Fibroblast of upper back skin (primary cell): ENCODE results near the gene GGT7.
"Not testable (repeated sequence)": the region's sequence is repeated elsewhere in the genome, so short reads cannot be mapped to it uniquely, and the experiment has no call there.

Source experiments
- DNase-seq: peaks from one replicate; pipeline ENCODE4 v3.0.0-alpha.2; 2013

GGT7 gene

DNA sequence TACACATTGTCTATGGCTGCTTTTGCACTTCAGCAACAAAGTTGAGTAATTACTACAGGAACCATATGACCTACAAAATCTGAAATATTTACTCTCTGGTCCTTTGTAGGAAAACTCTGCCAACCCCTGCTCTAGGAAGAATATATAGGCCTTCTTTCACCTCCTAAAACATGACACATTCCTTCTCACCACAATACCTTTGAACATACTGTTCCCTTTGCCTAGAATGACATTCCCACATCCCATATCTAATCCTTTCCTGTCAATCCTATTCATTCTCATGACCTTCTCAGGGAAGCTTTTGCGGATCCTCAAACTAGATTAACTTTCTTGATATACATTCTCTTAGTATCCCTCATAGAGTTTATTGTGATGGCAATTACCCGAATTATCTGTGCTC, 29.2 kb downstream of the GGT7 start:
- no peak for DNase-seq

DNA sequence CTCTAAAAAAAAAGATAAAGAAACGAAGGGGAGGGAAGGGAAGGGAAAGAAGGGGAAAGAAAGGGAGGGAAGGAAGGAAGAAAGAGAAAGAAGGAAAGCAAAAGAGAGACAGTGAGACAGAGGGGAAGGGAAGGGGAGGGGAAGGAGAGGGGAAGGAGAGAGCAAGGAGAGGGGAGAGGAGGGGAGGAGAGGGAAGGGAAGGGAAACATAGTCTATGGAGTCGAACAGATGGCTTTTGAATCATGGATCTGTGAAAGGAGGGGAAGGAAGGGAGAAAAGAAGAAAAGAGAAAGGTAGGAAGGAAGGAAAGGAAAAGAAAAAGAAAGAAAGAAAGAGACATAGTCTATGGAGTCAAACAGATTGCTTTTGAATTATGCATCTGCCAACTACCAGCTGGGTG, 30.5 kb downstream of the GGT7 start:
- no peak for DNase-seq

DNA sequence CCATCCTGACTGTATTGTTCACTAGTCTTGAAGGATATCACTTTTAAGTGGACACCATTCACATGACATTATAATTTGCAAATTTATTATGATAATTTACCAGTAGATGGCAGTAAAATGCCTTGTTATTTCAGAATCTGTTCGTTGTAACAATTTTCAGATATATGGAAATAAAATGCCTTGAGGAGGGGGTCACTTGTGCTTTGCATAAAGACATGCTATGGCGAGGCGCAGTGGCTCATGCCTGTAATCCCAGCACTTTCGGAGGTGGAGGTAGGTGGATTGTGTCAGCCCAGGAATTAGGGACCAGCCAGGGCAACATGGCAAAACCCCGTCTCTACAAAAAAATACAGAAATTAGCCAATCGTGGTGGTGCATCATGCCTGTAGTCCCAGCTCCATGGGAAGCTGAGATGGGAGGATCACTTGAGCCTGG, 38.2 kb downstream of the GGT7 start:
- DNase-seq = peak; percentile 36

DNA sequence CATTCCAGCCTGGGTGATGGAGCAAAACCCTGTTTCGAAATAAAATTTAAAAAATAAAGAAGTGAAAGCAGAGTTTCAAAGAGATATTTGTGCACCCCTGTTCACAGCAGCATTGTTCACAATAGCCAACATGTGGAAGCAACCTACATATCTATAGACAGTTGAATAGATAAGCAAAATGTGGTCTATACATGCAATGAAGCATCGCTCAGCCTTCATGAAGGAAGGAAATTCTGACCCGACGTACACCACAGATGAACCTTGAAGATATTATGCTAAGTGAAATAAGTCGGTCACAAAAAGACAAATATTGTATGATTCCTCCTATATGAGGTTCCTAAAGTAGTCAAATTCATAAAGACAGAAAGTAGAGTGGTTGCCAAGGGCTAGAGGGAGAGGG, 40.7 kb downstream of the GGT7 start:
- DNase-seq = no peak

DNA sequence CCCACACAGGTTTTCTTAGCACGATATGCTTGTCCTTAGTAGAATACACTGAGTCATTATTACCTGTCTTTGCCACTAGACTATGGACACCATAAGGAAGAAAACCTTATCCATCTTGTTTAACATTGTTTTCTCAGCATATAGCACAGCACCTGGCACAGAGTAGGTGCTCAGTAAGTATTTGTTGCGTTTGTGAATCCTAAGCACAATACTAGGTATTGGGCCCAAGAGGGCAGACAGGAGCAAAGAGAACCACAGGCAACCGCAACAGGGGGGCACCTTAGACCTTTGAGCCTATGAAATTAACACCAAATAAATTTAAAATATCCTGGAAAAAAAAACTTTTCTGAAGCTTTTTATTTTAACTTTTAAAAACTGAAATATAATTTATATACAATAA, 43.5 kb downstream of the GGT7 start:
- DNase-seq = no peak

DNA sequence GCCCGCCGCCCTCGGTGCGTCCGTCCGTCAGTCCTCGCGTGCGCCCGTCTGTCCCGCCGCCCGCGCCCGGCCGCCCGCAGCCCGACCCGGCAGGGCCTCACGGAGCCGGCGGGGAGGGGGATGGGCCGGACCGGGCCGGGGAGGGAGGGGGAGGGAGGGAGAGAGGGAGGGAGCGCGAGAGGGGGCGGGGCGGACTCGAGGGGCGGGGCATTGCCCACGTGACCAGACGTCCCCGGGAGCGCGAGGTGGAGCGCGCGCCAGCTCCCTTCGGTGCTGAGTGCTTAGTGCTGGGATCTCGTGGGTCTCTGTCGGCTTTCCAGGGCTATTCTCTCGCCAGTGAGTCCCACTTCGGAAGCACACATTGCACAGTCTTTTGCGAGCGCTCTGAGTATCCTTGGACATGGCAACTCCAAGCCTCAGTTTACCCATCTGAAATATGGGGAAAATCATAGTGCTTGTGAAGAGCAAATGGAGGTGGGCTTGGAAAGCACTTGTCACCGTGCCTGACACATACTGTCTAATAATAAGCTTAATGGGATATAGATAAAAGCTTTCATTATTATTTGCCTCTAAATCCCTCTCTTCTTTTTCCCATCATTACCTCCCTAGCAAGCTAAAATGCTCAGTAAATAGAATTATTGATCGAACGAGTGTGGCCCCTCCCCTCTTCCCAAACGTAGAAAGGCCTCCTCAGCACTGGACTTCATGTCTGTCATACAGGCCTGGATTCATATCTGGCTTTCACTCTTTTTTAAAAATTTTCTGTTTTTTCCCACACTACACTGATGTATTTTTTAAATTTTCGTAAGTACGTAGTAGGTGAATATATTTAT, 46.9 kb downstream of the GGT7 start, which contains the start of gene NCOA6:
TSS of gene NCOA6 (minus strand) at position 122 of the 833 bp plus-strand sequence. CDS start 43,296 bp downstream, outside the sequence.
- DNase-seq = peak; percentile 77

DNA sequence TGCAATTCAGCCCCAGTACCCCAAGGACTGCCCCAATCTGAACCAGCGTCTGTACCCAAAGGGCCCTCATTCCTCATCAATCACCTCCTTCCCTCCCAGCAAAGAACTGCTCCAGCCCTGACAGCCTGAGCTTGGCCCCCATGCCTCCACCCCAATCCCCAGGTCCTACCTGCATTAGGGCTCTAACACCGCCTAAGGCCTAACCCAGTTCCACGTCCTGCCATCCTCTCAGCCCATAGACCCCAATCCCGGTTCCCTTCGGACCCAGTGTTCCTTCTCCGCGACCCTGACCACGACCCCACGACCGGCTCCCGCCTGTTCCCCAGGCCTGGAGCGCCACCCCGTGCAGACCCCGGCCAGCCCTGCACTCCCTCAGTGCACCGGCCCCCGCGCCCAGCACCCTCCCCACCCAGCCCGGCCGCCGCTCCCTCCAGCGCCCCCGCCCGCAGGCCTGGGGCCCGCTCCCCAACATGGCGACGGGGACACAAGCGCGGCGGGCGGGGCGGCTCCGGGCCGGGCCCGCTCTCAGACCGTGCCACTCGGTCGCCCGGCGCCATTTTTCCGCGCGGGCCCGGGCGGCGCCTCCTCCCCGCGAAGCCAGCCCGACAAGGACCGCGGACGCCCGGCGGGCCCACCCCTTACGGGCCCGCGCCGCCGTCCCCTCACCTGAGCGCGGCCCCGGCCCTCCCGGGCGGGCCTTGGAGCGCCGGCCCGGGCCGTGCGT, 47.7 kb downstream of the GGT7 start:
- DNase-seq = peak; percentile 38

DNA sequence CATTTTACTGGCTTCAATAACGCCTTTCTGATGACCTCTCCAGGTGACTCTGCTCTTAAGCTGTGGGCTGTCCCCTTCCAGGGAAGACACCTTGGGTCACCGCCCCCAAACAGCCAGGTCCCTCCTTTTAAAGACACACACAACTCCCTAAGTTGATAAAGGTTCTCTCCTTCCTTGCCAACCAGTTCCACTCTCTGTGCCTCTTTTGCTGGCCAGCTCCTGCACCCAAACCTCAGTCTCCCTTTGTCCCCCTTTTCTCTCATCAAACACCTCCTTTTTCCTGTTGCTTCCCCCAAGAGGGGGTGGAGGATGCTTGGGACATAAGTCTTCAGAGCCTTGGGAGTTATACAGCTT, 48.2 kb downstream of the GGT7 start:
- DNase-seq = peak; percentile 44

DNA sequence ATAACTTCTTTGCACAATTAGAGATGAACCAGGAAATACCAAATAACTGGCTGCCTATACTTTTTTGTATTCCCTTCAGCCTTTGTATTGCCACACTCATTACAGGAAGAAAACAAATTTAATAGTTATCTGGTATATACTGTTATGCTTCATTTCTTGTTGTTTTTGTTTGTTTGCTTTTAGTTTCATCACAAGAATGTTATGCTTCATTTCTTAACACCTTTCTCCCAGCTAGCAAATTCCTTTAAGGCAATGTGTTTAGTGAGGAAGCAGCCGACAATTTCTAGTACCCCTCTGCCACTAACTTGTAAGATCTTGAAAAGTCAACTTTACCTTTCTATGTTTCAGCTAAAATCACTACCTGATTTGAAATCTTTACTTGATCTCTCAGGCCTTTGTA, 48.6 kb downstream of the GGT7 start:
- no peak for DNase-seq

DNA sequence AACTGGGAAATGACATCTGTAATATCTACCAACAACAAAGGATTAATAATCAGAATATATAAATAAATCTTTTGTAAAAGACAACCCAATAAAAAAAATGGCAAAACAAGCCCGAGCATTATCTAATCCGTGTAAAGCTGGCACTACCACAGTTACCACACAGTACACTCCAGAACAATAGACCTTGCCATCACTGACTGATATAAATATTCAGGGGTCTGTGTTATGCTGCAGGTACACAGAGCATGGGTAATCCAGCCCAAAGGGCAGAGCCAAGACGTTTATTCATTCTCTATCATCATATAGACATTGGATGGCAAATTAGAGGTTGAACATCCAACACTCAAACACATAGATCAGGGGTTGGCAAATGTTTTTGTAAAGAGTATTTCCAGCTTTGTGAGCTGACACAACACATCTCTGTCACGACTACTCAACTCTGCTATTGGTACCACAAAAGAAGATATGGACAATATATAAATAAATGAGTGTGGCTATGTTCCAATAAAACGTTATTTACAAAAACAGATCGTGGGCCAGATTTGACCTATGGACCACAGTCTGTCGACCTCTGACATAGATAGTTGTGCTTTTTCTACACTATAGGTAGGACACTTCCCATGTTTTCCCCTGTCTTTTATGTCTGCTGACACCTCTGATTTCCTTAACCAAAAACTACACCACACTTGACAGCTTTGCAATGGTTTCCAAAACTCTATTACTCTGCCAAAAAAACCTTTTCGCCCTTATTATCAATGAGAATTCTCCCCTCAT, 51.7 kb downstream of the GGT7 start:
- DNase-seq = no peak

DNA sequence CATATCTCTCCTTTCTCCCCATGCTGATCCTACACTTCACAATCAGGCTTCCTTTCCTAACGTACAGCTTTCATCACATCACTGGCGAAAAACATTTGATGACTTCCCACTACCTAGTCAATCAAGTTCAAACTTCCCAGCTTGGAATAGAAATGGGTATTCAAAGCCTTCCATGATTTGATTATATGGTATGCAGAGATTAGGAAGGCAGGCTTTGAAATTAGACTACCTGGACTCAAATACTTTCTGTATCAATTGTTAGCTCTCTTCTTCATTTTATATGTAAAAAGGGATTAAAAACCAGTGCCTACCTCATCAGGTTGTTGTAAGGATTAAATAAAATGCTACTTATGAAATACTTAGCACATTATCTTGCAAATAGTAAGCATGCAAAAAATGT, 54.9 kb downstream of the GGT7 start:
- DNase-seq = no peak

DNA sequence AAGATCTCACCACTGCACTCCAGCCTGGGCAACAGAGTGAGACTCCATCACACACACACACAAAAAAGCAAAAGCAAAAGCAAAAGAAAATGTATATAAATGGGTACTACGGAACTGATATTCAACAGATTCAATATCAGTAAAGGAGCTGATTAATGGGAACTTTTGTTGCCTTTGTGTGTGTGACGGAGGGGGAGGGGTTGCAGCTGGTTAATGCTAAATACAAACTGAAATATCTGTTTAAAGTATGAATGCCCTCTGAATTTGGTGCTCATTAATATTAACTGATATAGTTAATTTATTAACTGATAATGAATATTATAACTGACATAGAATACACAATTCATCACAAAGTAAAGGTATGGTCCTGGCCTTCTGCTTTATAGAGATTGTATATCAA, 55.6 kb downstream of the GGT7 start:
- DNase-seq = no peak

DNA sequence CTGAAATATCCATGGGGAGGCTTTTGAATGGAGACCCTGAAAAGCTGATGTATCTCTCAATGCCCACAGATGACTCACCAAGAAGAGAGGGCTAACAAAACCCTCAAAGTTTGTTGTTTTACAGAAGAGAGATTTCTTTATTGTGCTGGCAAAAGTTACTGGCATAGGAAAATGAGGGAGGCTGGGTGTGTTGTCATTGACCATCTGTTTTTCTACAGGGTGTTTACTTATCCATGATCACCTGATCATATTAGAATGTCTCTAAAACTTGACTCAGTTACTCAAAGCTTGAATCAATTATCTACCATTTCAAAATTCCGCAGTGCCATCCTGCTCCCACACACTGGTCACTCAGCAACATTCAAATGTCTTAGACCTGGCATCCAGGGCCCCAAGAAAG, 57.0 kb downstream of the GGT7 start:
- DNase-seq = no peak

DNA sequence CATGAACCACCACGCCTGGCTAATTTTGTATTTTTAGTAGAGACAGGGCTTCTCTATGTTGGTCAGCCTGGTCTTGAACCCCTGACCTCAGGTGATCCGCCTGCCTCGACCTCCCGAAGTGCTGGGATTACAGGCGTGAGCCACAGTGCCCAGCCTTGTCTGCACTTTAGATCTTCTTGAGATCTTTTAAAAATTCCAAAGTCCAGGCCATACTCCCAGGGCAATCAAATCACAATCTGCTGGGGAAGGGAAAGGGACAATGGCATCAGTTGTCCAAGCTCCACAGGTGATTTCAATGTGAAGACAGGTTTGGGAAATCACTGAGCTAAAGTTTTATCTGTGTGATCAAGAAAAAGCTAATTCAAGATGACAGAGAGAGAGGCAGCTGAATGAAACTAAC, 64.1 kb downstream of the GGT7 start:
- DNase-seq = no peak

DNA sequence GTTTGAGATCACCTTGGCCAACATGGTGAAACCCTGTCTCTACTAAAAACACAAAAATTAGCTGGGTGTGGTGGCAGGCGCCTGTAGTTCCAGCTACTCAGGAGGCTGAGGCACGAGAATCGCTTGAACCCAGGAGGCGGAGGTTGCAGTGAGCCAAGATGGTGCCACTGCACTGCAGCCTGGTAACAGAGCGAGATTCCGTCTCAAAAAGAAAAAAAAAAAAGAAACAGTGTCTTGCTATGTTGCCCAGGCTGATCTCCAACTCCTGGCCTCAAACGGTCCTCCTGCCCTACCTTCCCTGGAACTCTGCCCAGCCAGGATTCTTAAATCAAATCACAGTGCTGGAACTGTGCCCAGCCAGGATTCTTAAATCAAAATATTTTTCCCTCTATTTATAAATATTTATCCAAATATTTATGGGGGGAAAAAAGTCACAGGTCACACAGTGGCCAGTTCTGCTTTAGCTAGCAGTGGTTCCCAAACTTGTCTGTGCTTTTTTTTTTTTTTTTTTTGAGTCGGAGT, 64.7 kb downstream of the GGT7 start:
- DNase-seq = not testable (repeated sequence)

DNA sequence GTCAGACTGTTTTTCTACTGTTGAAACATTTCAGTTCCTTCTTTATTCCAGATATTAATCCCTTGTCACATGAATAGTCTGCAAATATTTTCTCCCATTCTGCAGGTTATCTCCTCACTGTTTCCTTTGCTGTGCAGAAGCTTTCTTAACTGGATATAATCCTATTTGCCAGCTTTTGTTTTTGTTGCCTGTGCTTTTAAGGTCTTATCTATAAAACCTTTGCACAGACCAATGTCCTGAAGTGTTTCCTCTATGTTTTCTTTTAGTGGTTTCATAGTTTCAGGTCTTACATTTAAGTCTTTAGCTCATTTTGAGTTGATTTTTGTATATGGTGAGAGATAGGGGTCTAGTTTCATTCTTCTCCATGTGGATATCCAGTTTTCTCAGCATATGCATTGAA, 66.4 kb downstream of the GGT7 start:
- no peak for DNase-seq

DNA sequence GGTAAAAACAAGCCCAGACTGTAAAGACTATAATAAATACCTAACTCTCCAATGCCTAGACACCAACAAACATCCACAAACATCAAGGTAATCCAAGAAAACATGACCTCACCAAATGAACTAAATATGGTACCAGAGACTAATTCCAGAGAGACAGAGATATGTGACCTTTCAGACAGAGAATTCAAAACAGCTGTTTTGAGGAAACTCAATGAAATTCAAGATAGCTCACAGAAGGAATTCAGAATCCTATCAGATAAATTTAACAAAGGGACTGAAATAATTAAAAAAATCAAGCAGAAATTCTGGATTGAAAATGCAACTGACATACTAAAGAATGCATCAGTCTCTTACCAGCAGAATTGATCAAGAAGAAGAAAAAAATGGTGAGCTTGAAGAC, 73.8 kb downstream of the GGT7 start:
- no peak for DNase-seq

DNA sequence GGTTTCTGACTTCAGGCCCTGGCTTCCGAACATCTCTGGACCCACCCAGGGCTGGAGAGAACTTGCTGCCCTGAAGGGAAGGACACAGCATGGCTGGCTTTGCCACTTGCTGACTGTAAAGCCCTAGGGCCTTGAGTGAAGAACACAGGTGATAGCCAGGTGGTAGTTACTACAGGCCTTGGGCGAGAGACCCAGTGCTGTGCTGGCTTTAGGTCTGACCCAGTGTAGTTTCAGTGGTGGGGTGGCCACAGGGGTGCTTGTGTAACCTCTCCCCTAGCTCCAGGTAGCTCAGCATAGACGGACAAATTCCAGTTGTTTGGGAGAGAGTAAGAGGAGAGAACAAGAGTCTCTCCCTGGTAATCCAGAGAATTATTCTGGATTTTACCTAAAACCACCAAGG, 74.3 kb downstream of the GGT7 start:
- DNase-seq = no peak

DNA sequence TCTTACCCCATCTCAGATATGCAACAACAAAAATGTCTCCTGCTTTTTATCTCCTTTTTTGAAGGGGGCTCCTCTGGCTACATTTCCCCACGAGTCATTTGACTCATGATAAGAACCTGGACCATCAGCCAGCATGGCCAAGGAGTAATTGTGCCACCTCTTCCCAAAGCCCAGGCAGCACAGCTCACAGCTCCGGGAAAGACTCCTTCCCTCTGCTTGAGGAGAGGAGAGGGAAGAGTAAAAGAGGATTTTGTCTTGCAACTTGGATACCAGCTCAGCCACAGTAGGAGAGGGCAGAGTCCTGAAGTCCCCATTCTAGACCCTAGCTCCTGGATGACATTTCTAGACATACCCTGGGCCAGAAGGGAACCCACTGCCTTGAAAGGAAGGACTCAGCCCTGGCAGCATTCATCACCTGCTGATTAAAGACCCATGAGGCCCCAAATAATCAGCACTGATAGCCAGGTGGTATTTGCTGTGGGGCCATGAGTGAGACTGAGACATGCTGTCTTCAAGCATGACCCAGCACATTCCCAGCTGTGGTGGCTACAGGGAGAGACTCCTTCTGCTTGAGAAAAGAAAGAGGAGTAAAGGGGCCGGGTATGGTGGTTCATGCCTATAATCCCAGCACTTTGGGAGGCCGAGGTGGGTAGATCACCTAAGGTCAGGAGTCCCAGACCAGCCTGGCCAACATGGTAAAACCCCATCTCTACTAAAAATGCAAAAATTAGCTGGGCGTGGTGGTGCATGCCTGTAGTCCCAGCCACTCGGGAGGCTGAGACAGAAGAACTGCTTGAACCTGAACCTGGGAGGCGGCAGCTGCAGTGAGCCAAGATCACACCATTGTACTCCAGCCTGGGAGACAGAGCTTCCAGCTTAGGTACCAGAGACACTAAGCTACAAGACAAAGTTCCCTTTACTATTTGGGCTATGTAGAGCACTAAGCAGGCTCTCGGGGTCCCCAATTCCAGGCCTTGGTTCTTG, 75.4 kb downstream of the GGT7 start:
- DNase-seq = no peak
